Breast epithelium (tissue), 3 donors: ENCODE measurements around the gene SOS2.

Experiments
- POLR2A ChIP-seq: fragments of 450-650 bp; IDR thresholded peaks from one replicate; pipeline ENCODE4 v1.6.1; 2016; ENCODE audit warnings: antibody characterized with exemption, mild to moderate bottlenecking, moderate library complexity
- POLR2AphosphoS5 ChIP-seq, 3 donors: sonication (generic); formaldehyde crosslinking; IDR thresholded peaks; one replicate each; pipeline ENCODE4 v1.6.1; 2017; ENCODE audit warnings: antibody characterized with exemption in 3 of 3
- TF ChIP-seq, protein P1 (sequence below), 3 donors: fragments of 450-650 bp; IDR thresholded peaks; one replicate each; pipeline ENCODE4 v1.5.1; 2016 to 2017; ENCODE audit warnings: antibody characterized with exemption in 3 of 3, mild to moderate bottlenecking in 3 of 3, moderate library complexity in 3 of 3

DNA sequence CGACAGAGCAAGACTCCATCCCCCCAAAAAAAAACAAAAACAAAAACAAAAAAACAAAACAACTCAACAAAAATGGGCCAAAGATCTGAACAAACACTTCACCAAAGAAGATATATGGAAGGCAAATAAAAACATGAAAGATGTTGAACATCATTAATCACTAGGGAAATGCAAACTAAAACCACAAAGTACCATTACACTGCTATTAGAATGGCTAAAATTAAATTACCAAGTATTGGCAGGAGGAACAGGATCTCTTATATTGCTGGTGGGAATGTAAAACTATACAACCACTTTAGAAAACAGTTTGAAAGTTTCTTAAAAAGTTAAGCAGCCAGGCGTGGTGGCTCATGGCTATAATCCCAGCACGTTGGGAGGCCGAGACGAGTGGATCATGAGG lies 12.9 kb downstream of the SOS2 start:
- TF ChIP-seq, protein P1, sequence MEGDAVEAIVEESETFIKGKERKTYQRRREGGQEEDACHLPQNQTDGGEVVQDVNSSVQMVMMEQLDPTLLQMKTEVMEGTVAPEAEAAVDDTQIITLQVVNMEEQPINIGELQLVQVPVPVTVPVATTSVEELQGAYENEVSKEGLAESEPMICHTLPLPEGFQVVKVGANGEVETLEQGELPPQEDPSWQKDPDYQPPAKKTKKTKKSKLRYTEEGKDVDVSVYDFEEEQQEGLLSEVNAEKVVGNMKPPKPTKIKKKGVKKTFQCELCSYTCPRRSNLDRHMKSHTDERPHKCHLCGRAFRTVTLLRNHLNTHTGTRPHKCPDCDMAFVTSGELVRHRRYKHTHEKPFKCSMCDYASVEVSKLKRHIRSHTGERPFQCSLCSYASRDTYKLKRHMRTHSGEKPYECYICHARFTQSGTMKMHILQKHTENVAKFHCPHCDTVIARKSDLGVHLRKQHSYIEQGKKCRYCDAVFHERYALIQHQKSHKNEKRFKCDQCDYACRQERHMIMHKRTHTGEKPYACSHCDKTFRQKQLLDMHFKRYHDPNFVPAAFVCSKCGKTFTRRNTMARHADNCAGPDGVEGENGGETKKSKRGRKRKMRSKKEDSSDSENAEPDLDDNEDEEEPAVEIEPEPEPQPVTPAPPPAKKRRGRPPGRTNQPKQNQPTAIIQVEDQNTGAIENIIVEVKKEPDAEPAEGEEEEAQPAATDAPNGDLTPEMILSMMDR (IDR thresholded peaks at IDR 0.05), result no peak
- TF ChIP-seq POLR2AphosphoS5 (IDR thresholded peaks at IDR 0.05) (no peak), POLR2A (no peak)
